Osteoblast (primary cell): ENCODE measurements around the gene NAALADL1. TPM values are rescaled to one million over a fixed set of nuclear protein-coding genes. Genes with fewer than 3 reads are reported as not detected.

Experiments
- DNase-seq: peaks from one replicate; pipeline ENCODE4 v3.0.0; 2011; ENCODE audit warnings: low spot score, mixed read lengths; ENCODE audit not compliant: insufficient read length; ENCODE audit errors: missing footprints
- H2AFZ ChIP-seq: 2 replicates; pipeline ENCODE4 v1.6.0; 2011; ENCODE audit warnings: mild to moderate bottlenecking, low read length
- H3K27ac ChIP-seq: 2 replicates; pipeline ENCODE4 v1.5.1; 2011; ENCODE audit warnings: mild to moderate bottlenecking, low read depth, low read length, moderate library complexity
- H3K27me3 ChIP-seq: 2 replicates; pipeline ENCODE4 v1.6.0; 2012; ENCODE audit warnings: mild to moderate bottlenecking, control low read depth, inconsistent platforms, low read length, moderate library complexity; ENCODE audit not compliant: insufficient read depth
- H3K36me3 ChIP-seq: 2 replicates; pipeline ENCODE4 v1.5.1; 2011; ENCODE audit warnings: mild to moderate bottlenecking, low read length, control low read depth, moderate library complexity; ENCODE audit not compliant: insufficient read depth
- H3K4me1 ChIP-seq: 2 replicates; pipeline ENCODE4 v1.5.1; 2011; ENCODE audit warnings: mild to moderate bottlenecking, low read length, control low read depth, moderate library complexity; ENCODE audit not compliant: insufficient read depth
- H3K4me2 ChIP-seq: 2 replicates; pipeline ENCODE4 v1.6.0; 2011; ENCODE audit warnings: mild to moderate bottlenecking, low read length; ENCODE audit not compliant: insufficient read depth
- H3K4me3 ChIP-seq: fragments of 200-600 bp; sonication (generic); 3 replicates; pipeline ENCODE4 v1.5.1; 2012; ENCODE audit warnings: mild to moderate bottlenecking, low read length, inconsistent platforms; ENCODE audit not compliant: insufficient read depth
- H3K79me2 ChIP-seq: 2 replicates; pipeline ENCODE4 v1.6.0; 2012; ENCODE audit warnings: mild to moderate bottlenecking, low read length, control low read depth, inconsistent platforms; ENCODE audit not compliant: insufficient read depth
- H3K9me3 ChIP-seq: 2 replicates; pipeline ENCODE4 v1.5.1; 2011; ENCODE audit warnings: low read depth, low read length, control low read depth
- H4K20me1 ChIP-seq: 2 replicates; pipeline ENCODE4 v1.6.0; 2012; ENCODE audit warnings: mild to moderate bottlenecking, low read length, control low read depth; ENCODE audit not compliant: insufficient read depth
- CTCF ChIP-seq: IDR thresholded peaks from 2 replicates; pipeline ENCODE4 v1.5.1; 2011; ENCODE audit warnings: mild to moderate bottlenecking, low read depth, low read length, moderate library complexity; ENCODE audit errors: extremely low read depth
- total RNA-seq: library from RNA; depleted of rRNA; stranded (reverse); fragments of >200 nt; gene quantifications from 2 replicates; pipeline ENCODE4 v1.2.3, GENCODE V29; 2012

The NAALADL1 gene
- total RNA-seq, 1 donor, result 17.7 TPM

- peaks cover 51% of the 10 kb centered on the region for H3K79me2 ChIP-seq
- H4K20me1 ChIP-seq, result no peaks in the 10 kb centered on the region
- no peak overlapping the region for H3K27ac ChIP-seq
- H3K4me2 ChIP-seq, result no peak overlapping the region
- H3K4me1 ChIP-seq, result peaks cover 10% of the 10 kb centered on the region
- H3K27me3 ChIP-seq, result no peaks in the 10 kb centered on the region
- H3K4me3 ChIP-seq, result no peak overlapping the region
- peak overlapping the region; percentile 56 for H2AFZ ChIP-seq
- peak; percentile 58 for DNase-seq
- no peak for TF ChIP-seq CTCF
- no peaks in the 10 kb centered on the region for H3K9me3 ChIP-seq
- peaks cover 12% of the 10 kb centered on the region for H3K36me3 ChIP-seq
Observed at GRCh38 chr11:65078786-65079342, 20.5 kb upstream of the NAALADL1 start.

GRCh38 chr11:65078151-65078550, 19.8 kb upstream of the NAALADL1 start:
- peaks cover 12% of the 10 kb centered on the region for H3K36me3 ChIP-seq
- DNase-seq, result peak; percentile 84
- peaks cover 44% of the 10 kb centered on the region for H3K79me2 ChIP-seq

GRCh38 chr11:65077451-65077850, 19.1 kb upstream of the NAALADL1 start:
- no peaks in the 10 kb centered on the region for H3K27me3 ChIP-seq
- H3K27ac ChIP-seq, result no peak overlapping the region
- peaks cover 12% of the 10 kb centered on the region for H3K36me3 ChIP-seq
- no peaks in the 10 kb centered on the region for H4K20me1 ChIP-seq
- no peak overlapping the region for H3K4me2 ChIP-seq
- no peaks in the 10 kb centered on the region for H3K9me3 ChIP-seq
- TF ChIP-seq CTCF, result no peak
- no peaks in the 10 kb centered on the region for H3K4me1 ChIP-seq
- H3K4me3 ChIP-seq, result no peak overlapping the region
- H3K79me2 ChIP-seq, result peaks cover 37% of the 10 kb centered on the region
- DNase-seq, result peak; percentile 48
- H2AFZ ChIP-seq, result peak overlapping the region; percentile 29

More at GRCh38 chr11:65078151-65078550, 19.8 kb upstream of the NAALADL1 start:
- Histone ChIP-seq H2AFZ (peak overlapping the region; percentile 56), H3K9me3 (no peaks in the 10 kb centered on the region), H3K4me1 (peaks cover 6% of the 10 kb centered on the region), H3K4me3 (no peak overlapping the region), H3K27me3 (no peaks in the 10 kb centered on the region), H4K20me1 (no peaks in the 10 kb centered on the region), H3K27ac (no peak overlapping the region), H3K4me2 (no peak overlapping the region)
- peak; percentile 48 for TF ChIP-seq CTCF

- H3K27ac ChIP-seq, result no peak overlapping the region
- no peaks in the 10 kb centered on the region for H3K9me3 ChIP-seq
- no peaks in the 10 kb centered on the region for H4K20me1 ChIP-seq
- H3K79me2 ChIP-seq, result peaks cover 2% of the 10 kb centered on the region
- no peak overlapping the region for H3K4me2 ChIP-seq
- TF ChIP-seq CTCF, result no peak
- H3K36me3 ChIP-seq, result no peaks in the 10 kb centered on the region
- no peak overlapping the region for H3K4me3 ChIP-seq
- no peak overlapping the region for H2AFZ ChIP-seq
- peak; percentile 32 for DNase-seq
- no peaks in the 10 kb centered on the region for H3K4me1 ChIP-seq
- H3K27me3 ChIP-seq, result no peaks in the 10 kb centered on the region
Observed at GRCh38 chr11:65072631-65072966, 14.2 kb upstream of the NAALADL1 start.
